ENCODE results near the gene GAK. TPM values are rescaled to one million over a fixed set of nuclear protein-coding genes. Genes with fewer than 3 reads are reported as not detected.

Gene GAK
- total RNA-seq, 1 donor from 2014 or later = 86.9 TPM

DNA sequence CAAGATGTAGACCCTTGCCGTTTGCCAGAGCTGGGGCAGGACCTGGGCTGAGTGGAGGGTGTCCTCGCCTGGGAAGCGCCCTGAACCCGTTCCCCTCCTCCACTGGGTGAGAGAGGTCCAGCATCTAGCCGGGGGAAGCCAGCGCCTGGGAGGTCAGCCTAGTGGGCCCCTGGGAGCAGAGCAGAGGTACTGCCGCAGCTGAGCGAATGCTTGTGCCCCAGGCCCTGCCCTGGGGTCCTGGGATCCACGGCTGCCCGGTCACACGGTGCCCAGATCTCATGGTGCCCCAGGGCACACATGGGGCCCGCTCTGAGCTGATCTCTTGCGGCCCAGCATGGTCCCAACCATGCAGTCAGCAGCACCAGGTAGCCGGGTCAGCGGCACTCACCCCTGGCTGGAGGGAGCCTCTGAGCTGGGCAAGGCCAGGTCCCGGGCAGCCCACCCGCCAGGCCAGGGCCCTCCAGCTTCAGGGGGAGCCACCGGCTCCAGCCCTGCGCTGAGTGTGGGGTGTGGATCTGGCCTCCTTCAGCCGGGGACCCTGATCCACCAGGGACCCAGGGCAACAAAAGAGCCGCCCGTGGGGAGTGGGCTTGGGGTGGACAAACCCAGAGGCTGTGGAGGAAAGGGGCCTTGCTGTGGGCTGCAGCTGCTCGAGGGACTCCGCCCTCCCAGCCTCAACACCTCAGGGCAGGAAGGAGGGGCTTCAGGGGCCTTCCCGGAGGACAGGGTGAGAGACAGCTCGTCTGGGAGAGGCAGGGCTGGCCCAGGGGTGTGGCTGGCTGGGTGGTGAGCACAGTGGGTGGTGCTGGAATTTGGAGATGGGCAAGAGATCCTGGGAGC is 102.1 kb downstream of the GAK start:
- no peak for TF ChIP-seq EZH2 (IDR thresholded peaks at IDR 0.05; ENCODE audit: insufficient read depth, low read length)
- TF ChIP-seq, protein P1, sequence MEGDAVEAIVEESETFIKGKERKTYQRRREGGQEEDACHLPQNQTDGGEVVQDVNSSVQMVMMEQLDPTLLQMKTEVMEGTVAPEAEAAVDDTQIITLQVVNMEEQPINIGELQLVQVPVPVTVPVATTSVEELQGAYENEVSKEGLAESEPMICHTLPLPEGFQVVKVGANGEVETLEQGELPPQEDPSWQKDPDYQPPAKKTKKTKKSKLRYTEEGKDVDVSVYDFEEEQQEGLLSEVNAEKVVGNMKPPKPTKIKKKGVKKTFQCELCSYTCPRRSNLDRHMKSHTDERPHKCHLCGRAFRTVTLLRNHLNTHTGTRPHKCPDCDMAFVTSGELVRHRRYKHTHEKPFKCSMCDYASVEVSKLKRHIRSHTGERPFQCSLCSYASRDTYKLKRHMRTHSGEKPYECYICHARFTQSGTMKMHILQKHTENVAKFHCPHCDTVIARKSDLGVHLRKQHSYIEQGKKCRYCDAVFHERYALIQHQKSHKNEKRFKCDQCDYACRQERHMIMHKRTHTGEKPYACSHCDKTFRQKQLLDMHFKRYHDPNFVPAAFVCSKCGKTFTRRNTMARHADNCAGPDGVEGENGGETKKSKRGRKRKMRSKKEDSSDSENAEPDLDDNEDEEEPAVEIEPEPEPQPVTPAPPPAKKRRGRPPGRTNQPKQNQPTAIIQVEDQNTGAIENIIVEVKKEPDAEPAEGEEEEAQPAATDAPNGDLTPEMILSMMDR (IDR thresholded peaks at IDR 0.05; ENCODE audit: insufficient read depth, low read depth, low read length) = no peak
- Histone ChIP-seq H3K9ac (ENCODE audit: low read length) (no peak overlapping the region), H3K27ac (ENCODE audit: low read depth, low read length) (no peak overlapping the region), H3K27me3 (ENCODE audit: insufficient read depth, low read length) (peaks cover 21% of the 10 kb centered on the region), H3K4me1 (ENCODE audit: insufficient read depth, low read length) (no peaks in the 10 kb centered on the region), H3K4me2 (ENCODE audit: low read length) (no peak overlapping the region), H3K36me3 (ENCODE audit: insufficient read depth, low read length) (no peaks in the 10 kb centered on the region), H3K4me3 (ENCODE audit: insufficient read depth, low read depth, low read length) (no peak overlapping the region), H3K79me2 (ENCODE audit: insufficient read depth, low read length) (no peaks in the 10 kb centered on the region), H4K20me1 (ENCODE audit: insufficient read depth, low read length) (peaks cover 9% of the 10 kb centered on the region), H3K9me3 (ENCODE audit: insufficient read depth, low read depth, low read length) (no peaks in the 10 kb centered on the region), H2AFZ (ENCODE audit: low read depth, low read length) (no peak overlapping the region)
- Mint-ChIP-seq H3K4me3 (ENCODE audit: unreplicated experiment) (no peak overlapping the region), H3K4me1 (ENCODE audit: low read depth, unreplicated experiment) (peaks cover 2% of the 10 kb centered on the region), H3K27me3 (ENCODE audit: low read depth, unreplicated experiment) (peaks cover 29% of the 10 kb centered on the region), H3K27ac (ENCODE audit: unreplicated experiment) (no peak overlapping the region), H3K36me3 (ENCODE audit: low read depth, unreplicated experiment) (no peaks in the 10 kb centered on the region), H3K9me3 (ENCODE audit: unreplicated experiment) (no peaks in the 10 kb centered on the region)
- DNase-seq (ENCODE audit: low read depth) (no peak), FAIRE-seq (no peak)

DNA sequence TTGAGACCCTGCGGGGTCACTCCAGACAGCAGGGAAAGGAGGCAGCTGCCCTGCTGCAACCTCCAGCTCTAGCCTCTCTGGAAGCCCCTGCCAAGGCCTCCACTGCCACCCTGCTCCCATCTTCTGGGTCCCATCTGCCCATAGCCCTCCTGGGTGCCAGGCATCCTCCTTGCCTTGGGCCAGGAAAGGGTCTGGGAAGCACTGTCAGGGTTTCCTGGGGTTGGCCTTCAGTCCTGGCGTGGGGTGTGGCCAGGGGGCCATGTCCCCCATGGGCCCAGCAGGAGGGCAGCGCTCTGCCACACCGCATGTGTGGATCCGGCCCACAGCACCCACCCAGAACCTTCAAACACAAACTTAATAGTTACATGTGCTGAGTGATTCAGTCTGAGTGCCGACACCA is 102.8 kb downstream of the GAK start:
- H3K36me3 Mint-ChIP-seq (ENCODE audit: low read depth, unreplicated experiment) = no peaks in the 10 kb centered on the region
- no peak for TF ChIP-seq EZH2 (IDR thresholded peaks at IDR 0.05; ENCODE audit: insufficient read depth, low read length)
- TF ChIP-seq, protein P1 (IDR thresholded peaks at IDR 0.05; ENCODE audit: insufficient read depth, low read depth, low read length) = no peak
- H3K27me3 Mint-ChIP-seq (ENCODE audit: low read depth, unreplicated experiment) = peaks cover 31% of the 10 kb centered on the region
- Histone ChIP-seq H3K36me3 (ENCODE audit: insufficient read depth, low read length) (no peaks in the 10 kb centered on the region), H3K4me3 (ENCODE audit: insufficient read depth, low read depth, low read length) (no peak overlapping the region), H3K9ac (ENCODE audit: low read length) (no peak overlapping the region), H3K9me3 (ENCODE audit: insufficient read depth, low read depth, low read length) (no peaks in the 10 kb centered on the region), H4K20me1 (ENCODE audit: insufficient read depth, low read length) (peaks cover 11% of the 10 kb centered on the region), H3K4me2 (ENCODE audit: low read length) (no peak overlapping the region), H2AFZ (ENCODE audit: low read depth, low read length) (no peak overlapping the region), H3K79me2 (ENCODE audit: insufficient read depth, low read length) (no peaks in the 10 kb centered on the region), H3K4me1 (ENCODE audit: insufficient read depth, low read length) (no peaks in the 10 kb centered on the region), H3K27ac (ENCODE audit: low read depth, low read length) (no peak overlapping the region), H3K27me3 (ENCODE audit: insufficient read depth, low read length) (peaks cover 25% of the 10 kb centered on the region)
- H3K4me1 Mint-ChIP-seq (ENCODE audit: low read depth, unreplicated experiment) = peaks cover 2% of the 10 kb centered on the region
- no peak for FAIRE-seq
- no peak for DNase-seq (ENCODE audit: low read depth)
- no peaks in the 10 kb centered on the region for H3K9me3 Mint-ChIP-seq (ENCODE audit: unreplicated experiment)
- no peak overlapping the region for H3K27ac Mint-ChIP-seq (ENCODE audit: unreplicated experiment)
- H3K4me3 Mint-ChIP-seq (ENCODE audit: unreplicated experiment) = no peak overlapping the region

Data from astrocyte (in vitro differentiated cells and primary cell).